Loucy (cell line): Measurements from ENCODE around the gene IL17C.

Experiments
- EZH2phosphoT487 ChIP-seq: fragments of 200-600 bp; IDR thresholded peaks from 2 replicates; pipeline ENCODE4 v1.6.1; 2018; ENCODE audit warnings: antibody characterized with exemption, mild to moderate bottlenecking, moderate library complexity, borderline replicate concordance
- TF ChIP-seq, protein P1 (sequence below): fragments of 200-600 bp; sonication (generic); conservative IDR thresholded peaks from 2 replicates; pipeline ENCODE4 v1.5.1; 2014; ENCODE audit warnings: mild to moderate bottlenecking, antibody characterized with exemption, low read length

- TF ChIP-seq, protein P1, sequence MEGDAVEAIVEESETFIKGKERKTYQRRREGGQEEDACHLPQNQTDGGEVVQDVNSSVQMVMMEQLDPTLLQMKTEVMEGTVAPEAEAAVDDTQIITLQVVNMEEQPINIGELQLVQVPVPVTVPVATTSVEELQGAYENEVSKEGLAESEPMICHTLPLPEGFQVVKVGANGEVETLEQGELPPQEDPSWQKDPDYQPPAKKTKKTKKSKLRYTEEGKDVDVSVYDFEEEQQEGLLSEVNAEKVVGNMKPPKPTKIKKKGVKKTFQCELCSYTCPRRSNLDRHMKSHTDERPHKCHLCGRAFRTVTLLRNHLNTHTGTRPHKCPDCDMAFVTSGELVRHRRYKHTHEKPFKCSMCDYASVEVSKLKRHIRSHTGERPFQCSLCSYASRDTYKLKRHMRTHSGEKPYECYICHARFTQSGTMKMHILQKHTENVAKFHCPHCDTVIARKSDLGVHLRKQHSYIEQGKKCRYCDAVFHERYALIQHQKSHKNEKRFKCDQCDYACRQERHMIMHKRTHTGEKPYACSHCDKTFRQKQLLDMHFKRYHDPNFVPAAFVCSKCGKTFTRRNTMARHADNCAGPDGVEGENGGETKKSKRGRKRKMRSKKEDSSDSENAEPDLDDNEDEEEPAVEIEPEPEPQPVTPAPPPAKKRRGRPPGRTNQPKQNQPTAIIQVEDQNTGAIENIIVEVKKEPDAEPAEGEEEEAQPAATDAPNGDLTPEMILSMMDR: no peak
- TF ChIP-seq EZH2phosphoT487: no peak
These were observed 44.9 kb upstream of the IL17C start for GRCh38 chr16:88593489-88593888.
